ENCODE data around the gene CFAP20DC. TPM values are rescaled to one million over a fixed set of nuclear protein-coding genes. Genes with fewer than 3 reads are reported as not detected.

The CFAP20DC gene
- total RNA-seq, 4 donors from 2014 or later: not detected

DNA sequence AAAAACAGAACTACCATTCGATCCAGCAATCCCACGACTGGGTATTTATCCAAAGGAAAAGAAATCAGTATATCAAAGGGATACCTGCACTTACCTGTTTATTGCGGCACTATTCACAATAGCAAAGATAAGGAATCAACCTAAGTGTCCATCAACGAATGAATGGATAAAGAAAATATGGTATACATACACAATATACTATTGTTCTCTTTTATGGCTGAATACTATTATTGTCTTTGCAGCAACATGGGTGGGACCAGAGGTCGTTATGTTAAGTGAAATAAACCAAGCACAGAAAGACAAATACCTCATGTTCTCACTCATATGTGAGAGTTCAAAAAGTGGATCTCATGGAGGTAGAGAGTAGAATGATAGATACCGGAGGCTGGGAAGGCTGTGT is 264.9 kb downstream of the CFAP20DC start:
- in situ Hi-C loops (cut with MboI; ENCODE audit: low sequenced_read_pairs in 4 of 4): no loop called here
- Histone ChIP-seq H3K4me1 (no peaks in the 10 kb centered on the region), H3K27me3 (no peaks in the 10 kb centered on the region), H3K36me3 (no peaks in the 10 kb centered on the region), H3K9me3 (no peaks in the 10 kb centered on the region), H3K27ac (no peak overlapping the region), H3K4me3 (no peak overlapping the region)
- intact Hi-C loops (cut with DNase I; ENCODE audit: low total_unique reads): no loop called here
- DNase-seq (no peak), ATAC-seq (no peak)
- TF ChIP-seq, protein P1, sequence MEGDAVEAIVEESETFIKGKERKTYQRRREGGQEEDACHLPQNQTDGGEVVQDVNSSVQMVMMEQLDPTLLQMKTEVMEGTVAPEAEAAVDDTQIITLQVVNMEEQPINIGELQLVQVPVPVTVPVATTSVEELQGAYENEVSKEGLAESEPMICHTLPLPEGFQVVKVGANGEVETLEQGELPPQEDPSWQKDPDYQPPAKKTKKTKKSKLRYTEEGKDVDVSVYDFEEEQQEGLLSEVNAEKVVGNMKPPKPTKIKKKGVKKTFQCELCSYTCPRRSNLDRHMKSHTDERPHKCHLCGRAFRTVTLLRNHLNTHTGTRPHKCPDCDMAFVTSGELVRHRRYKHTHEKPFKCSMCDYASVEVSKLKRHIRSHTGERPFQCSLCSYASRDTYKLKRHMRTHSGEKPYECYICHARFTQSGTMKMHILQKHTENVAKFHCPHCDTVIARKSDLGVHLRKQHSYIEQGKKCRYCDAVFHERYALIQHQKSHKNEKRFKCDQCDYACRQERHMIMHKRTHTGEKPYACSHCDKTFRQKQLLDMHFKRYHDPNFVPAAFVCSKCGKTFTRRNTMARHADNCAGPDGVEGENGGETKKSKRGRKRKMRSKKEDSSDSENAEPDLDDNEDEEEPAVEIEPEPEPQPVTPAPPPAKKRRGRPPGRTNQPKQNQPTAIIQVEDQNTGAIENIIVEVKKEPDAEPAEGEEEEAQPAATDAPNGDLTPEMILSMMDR (IDR thresholded peaks at IDR 0.05 in 4 of 5, conservative IDR thresholded peaks at IDR 0.05 in 1 of 5): no peak
- TF ChIP-seq POLR2A (IDR thresholded peaks at IDR 0.05): no peak

DNA sequence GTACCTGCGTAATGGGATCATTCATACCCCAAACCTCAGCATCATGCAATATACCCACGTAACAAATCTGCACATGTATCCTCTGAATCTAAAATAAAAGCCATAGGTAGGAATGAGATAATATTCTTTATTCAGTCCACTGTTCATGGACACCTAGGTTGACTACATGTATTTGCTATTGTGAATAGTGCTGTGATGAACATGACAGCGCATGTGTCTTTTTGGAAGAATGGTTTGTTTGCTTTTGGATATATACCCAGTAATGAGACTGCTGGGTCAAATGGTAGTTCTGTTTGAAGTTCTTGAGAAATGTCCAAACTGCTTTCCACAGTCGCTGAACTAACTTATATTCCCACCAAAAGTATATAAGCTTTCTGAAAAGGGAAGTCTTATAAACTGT is 265.4 kb downstream of the CFAP20DC start:
- H3K27me3 ChIP-seq: no peaks in the 10 kb centered on the region
- DNase-seq: no peak
- H3K4me3 ChIP-seq: no peak overlapping the region
- no peaks in the 10 kb centered on the region for H3K4me1 ChIP-seq
- H3K36me3 ChIP-seq: no peaks in the 10 kb centered on the region
- intact Hi-C loops (cut with DNase I; ENCODE audit: low total_unique reads) (no loop called here), in situ Hi-C loops (cut with MboI; ENCODE audit: low sequenced_read_pairs in 4 of 4) (no loop called here)
- H3K9me3 ChIP-seq: no peaks in the 10 kb centered on the region
- ATAC-seq: no peak
- H3K27ac ChIP-seq: no peak overlapping the region
- TF ChIP-seq POLR2A (IDR thresholded peaks at IDR 0.05): no peak

DNA sequence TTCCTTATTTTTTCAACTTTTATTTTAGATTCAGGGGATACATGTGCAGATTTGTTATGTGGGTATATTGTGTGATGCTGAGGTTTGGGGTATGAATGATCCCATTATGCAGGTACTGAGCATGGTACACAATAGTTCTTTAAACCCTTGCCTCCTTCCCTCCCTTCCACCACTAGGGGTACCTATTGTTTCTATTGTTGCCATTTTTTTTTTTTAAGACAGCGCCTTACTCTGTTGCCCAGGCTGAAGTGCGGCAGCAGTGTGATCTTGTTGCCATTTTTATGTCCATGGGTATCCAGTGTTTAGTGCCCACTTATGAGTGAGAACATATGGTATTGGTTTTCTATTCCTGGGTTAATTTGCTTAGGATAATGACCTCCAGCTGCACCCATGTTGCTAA is 266.0 kb downstream of the CFAP20DC start:
- H3K36me3 ChIP-seq: no peaks in the 10 kb centered on the region
- intact Hi-C loops (cut with DNase I; ENCODE audit: low total_unique reads): no loop called here
- in situ Hi-C loops (cut with MboI; ENCODE audit: low sequenced_read_pairs in 4 of 4): no loop called here

DNA sequence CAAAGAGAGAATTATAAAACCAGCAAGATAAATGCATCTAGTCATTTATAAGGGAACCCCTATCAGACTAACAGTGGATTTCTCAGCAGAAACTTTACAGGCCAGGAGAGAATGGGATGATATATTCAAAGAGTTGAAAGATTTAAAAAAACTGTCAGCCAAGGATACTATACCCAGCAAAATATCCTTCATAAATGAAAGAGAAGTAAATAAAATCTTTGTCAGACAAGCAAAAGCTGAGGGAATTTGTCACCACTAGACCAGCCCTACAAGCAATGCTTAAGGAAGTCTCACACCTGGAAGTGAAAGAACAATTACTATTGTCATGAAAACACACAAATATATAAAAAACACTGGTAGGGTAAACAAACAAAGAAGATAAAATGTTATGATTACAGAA is 269.9 kb downstream of the CFAP20DC start:
- in situ Hi-C loops (cut with MboI; ENCODE audit: low sequenced_read_pairs in 4 of 4) (no loop called here), intact Hi-C loops (cut with DNase I; ENCODE audit: low total_unique reads) (no loop called here)
- no peaks in the 10 kb centered on the region for H3K9me3 ChIP-seq
- no peak for TF ChIP-seq POLR2A (IDR thresholded peaks at IDR 0.05)
- TF ChIP-seq, protein P1 (IDR thresholded peaks at IDR 0.05 in 4 of 5, conservative IDR thresholded peaks at IDR 0.05 in 1 of 5): no peak
- ATAC-seq (no peak), DNase-seq (no peak)
- no peaks in the 10 kb centered on the region for H3K4me1 ChIP-seq
- H3K36me3 ChIP-seq: no peaks in the 10 kb centered on the region
- H3K27ac ChIP-seq: no peak overlapping the region
- H3K4me3 ChIP-seq: no peak overlapping the region
- H3K27me3 ChIP-seq: no peaks in the 10 kb centered on the region

More for the DNA sequence above, 266.0 kb downstream of the CFAP20DC start:
- Histone ChIP-seq H3K9me3 (no peaks in the 10 kb centered on the region), H3K4me1 (no peaks in the 10 kb centered on the region), H3K4me3 (no peak overlapping the region), H3K27ac (no peak overlapping the region), H3K27me3 (no peaks in the 10 kb centered on the region)
- ATAC-seq: no peak
- no peak for TF ChIP-seq POLR2A (IDR thresholded peaks at IDR 0.05)
- TF ChIP-seq, protein P1 (IDR thresholded peaks at IDR 0.05 in 4 of 5, conservative IDR thresholded peaks at IDR 0.05 in 1 of 5): no peak
- DNase-seq: no peak

DNA sequence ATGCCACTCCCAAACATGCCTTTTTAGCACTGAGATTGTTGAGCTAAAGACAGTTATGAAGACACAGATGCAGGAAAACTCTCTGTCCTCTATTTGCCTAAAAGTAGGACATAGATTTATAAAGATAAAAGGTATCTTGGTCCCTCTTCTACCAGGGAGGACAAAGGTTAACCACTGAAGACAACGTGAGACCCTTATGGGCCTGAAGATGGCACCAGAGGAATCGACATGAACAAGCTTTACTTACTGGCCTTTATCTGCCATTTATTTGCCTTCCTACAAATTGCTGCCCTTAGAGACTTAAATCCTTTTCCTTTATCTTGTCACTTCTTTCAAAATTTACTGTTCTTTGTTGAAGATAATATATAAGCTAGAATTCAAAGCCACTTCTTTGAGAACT is 273.6 kb downstream of the CFAP20DC start:
- DNase-seq (no peak), ATAC-seq (no peak)
- TF ChIP-seq, protein P1 (IDR thresholded peaks at IDR 0.05 in 4 of 5, conservative IDR thresholded peaks at IDR 0.05 in 1 of 5): no peak
- no peak for TF ChIP-seq POLR2A (IDR thresholded peaks at IDR 0.05)
- H3K4me1 ChIP-seq: no peaks in the 10 kb centered on the region
- H3K36me3 ChIP-seq: no peaks in the 10 kb centered on the region
- no peaks in the 10 kb centered on the region for H3K27me3 ChIP-seq
- in situ Hi-C loops (cut with MboI; ENCODE audit: low sequenced_read_pairs in 4 of 4): no loop called here
- no peak overlapping the region for H3K4me3 ChIP-seq
- no peaks in the 10 kb centered on the region for H3K9me3 ChIP-seq
- intact Hi-C loops (cut with DNase I; ENCODE audit: low total_unique reads): no loop called here
- no peak overlapping the region for H3K27ac ChIP-seq

Data from gastrocnemius medialis (tissue), 4 donors.